GM23248 (cell line): ENCODE data around the gene GNAQ.

ENCODE experiments used
- EZH2 ChIP-seq: fragments of 200-600 bp; sonication (generic); IDR thresholded peaks from 2 replicates; pipeline ENCODE4 v1.6.1; 2018; ENCODE audit warnings: antibody characterized with exemption, mild to moderate bottlenecking; ENCODE audit not compliant: insufficient read depth, poor library complexity, severe bottlenecking
- EZH2phosphoT487 ChIP-seq: fragments of 200-600 bp; sonication (generic); IDR thresholded peaks from 2 replicates; pipeline ENCODE4 v1.6.1; 2018; ENCODE audit warnings: antibody characterized with exemption, moderate library complexity, mild to moderate bottlenecking, low read depth; ENCODE audit not compliant: insufficient read depth

GRCh38 chr9:77769246-77769645 lies 262.4 kb downstream of the GNAQ start:
- TF ChIP-seq EZH2 (no peak), EZH2phosphoT487 (no peak)
